Mesendoderm (in vitro differentiated cells): ENCODE data around the gene SEMA5B.
A peak's percentile ranks its signal among the peaks of the same experiment; 100 is the strongest.

ENCODE experiments used
- DNase-seq: peaks from one replicate; pipeline ENCODE4 v3.0.0; 2013
- H2AK5ac ChIP-seq: 2 replicates; pipeline ENCODE4 v1.6.1; 2013; ENCODE audit warnings: low read length, inconsistent platforms
- H2BK120ac ChIP-seq: 2 replicates; pipeline ENCODE4 v1.6.1; 2013; ENCODE audit warnings: low read depth, mild to moderate bottlenecking, low read length, moderate library complexity, mixed read lengths
- H2BK15ac ChIP-seq: replicated peaks from 2 replicates; pipeline ENCODE4 v1.6.1; 2013; ENCODE audit warnings: low read depth, mild to moderate bottlenecking, moderate library complexity
- H2BK5ac ChIP-seq: 2 replicates; pipeline ENCODE4 v1.6.1; 2013; ENCODE audit warnings: low read length, inconsistent platforms
- H3K18ac ChIP-seq: 2 replicates; pipeline ENCODE4 v1.6.1; 2013; ENCODE audit warnings: mild to moderate bottlenecking, low read length, mixed read lengths
- H3K23ac ChIP-seq: one replicate; pipeline ENCODE4 v1.6.1; 2013; ENCODE audit warnings: low read length
- H3K27ac ChIP-seq: 2 replicates; pipeline ENCODE4 v1.5.1; 2013; ENCODE audit warnings: low read depth, mild to moderate bottlenecking, inconsistent platforms, low read length, moderate library complexity
- H3K27me3 ChIP-seq: 2 replicates; pipeline ENCODE4 v1.6.1; 2013; ENCODE audit warnings: low read length, control low read depth, mild to moderate bottlenecking, inconsistent platforms; ENCODE audit not compliant: insufficient read depth, poor library complexity
- H3K36me3 ChIP-seq: 2 replicates; pipeline ENCODE4 v1.6.1; 2013; ENCODE audit warnings: low read length, inconsistent platforms; ENCODE audit not compliant: control insufficient read depth, insufficient read depth
- H3K4ac ChIP-seq: one replicate; pipeline ENCODE4 v1.6.1; 2013; ENCODE audit warnings: low read depth, mild to moderate bottlenecking, low read length, moderate library complexity
- H3K4me1 ChIP-seq: 2 replicates; pipeline ENCODE4 v1.6.1; 2013; ENCODE audit warnings: low read depth, low read length, inconsistent platforms; ENCODE audit not compliant: control insufficient read depth
- H3K4me2 ChIP-seq: 2 replicates; pipeline ENCODE4 v1.6.1; 2013; ENCODE audit warnings: low read length
- H3K4me3 ChIP-seq: 2 replicates; pipeline ENCODE4 v1.5.1; 2013; ENCODE audit warnings: mild to moderate bottlenecking, low read length
- H3K56ac ChIP-seq: one replicate; pipeline ENCODE4 v1.6.1; 2013; ENCODE audit warnings: low read length
- H3K79me1 ChIP-seq: 2 replicates; pipeline ENCODE4 v1.6.1; 2013; ENCODE audit warnings: low read length, inconsistent platforms
- H3K79me2 ChIP-seq: 2 replicates; pipeline ENCODE4 v1.6.1; 2013; ENCODE audit warnings: mild to moderate bottlenecking, low read length; ENCODE audit not compliant: control insufficient read depth, insufficient read depth
- H3K9ac ChIP-seq: 2 replicates; pipeline ENCODE4 v1.6.1; 2013; ENCODE audit warnings: low read length, inconsistent platforms
- H4K5ac ChIP-seq: one replicate; pipeline ENCODE4 v1.6.1; 2013; ENCODE audit warnings: low read length
- H4K8ac ChIP-seq: one replicate; pipeline ENCODE4 v1.6.1; 2013; ENCODE audit warnings: low read depth, mild to moderate bottlenecking, control low read depth, low read length, moderate library complexity
- WGBS: extraction: QIAGEN DNeasy Blood & Tissue Kit; methylation state at CpG from one replicate; pipeline ENCODE4 v1.1.7; 2013; ENCODE audit warnings: low lambda C conversion rate, missing lambda C conversion rate; ENCODE audit not compliant: insufficient coverage; ENCODE audit errors: extremely low coverage; 5-methylcytosine and 5-hydroxymethylcytosine counted together

Gene SEMA5B

GRCh38 chr3:122921791-122922651, 105.5 kb downstream of the SEMA5B start:
- no peak overlapping the region for H3K18ac ChIP-seq
- H2AK5ac ChIP-seq: no peak overlapping the region
- H3K56ac ChIP-seq: peak overlapping the region; percentile 42
- no CpG with 5 or more reads among the region's 68 CpGs for WGBS
- H3K23ac ChIP-seq: no peak overlapping the region
- no peaks in the 10 kb centered on the region for H3K79me1 ChIP-seq
- peak overlapping the region; percentile 70 for H3K4me2 ChIP-seq
- H3K4me1 ChIP-seq: no peaks in the 10 kb centered on the region
- H3K27ac ChIP-seq: no peak overlapping the region
- peak; percentile 57 for DNase-seq
- peaks cover 4% of the 10 kb centered on the region for H3K27me3 ChIP-seq
- H2BK15ac ChIP-seq: no peak overlapping the region
- no peaks in the 10 kb centered on the region for H3K36me3 ChIP-seq
- no peak overlapping the region for H4K8ac ChIP-seq
- H2BK120ac ChIP-seq: no peak overlapping the region
- H4K5ac ChIP-seq: no peak overlapping the region
- H3K4me3 ChIP-seq: no peak overlapping the region
- H2BK5ac ChIP-seq: no peak overlapping the region
- no peaks in the 10 kb centered on the region for H3K79me2 ChIP-seq
- H3K4ac ChIP-seq: no peak overlapping the region
- peak overlapping the region; percentile 38 for H3K9ac ChIP-seq

- Histone ChIP-seq H3K27me3 (peaks cover 4% of the 10 kb centered on the region), H2BK120ac (no peak overlapping the region), H3K4ac (no peak overlapping the region), H3K27ac (no peak overlapping the region), H4K8ac (no peak overlapping the region), H3K4me2 (no peak overlapping the region), H2AK5ac (no peak overlapping the region), H3K79me2 (no peaks in the 10 kb centered on the region), H3K56ac (no peak overlapping the region), H3K18ac (no peak overlapping the region), H2BK5ac (no peak overlapping the region), H3K4me3 (no peak overlapping the region), H3K9ac (no peak overlapping the region), H3K79me1 (no peaks in the 10 kb centered on the region), H3K4me1 (no peaks in the 10 kb centered on the region), H3K36me3 (no peaks in the 10 kb centered on the region), H2BK15ac (no peak overlapping the region), H3K23ac (no peak overlapping the region), H4K5ac (no peak overlapping the region)
- no CpG with 5 or more reads among the region's 6 CpGs for WGBS
- DNase-seq: no peak
Observed at GRCh38 chr3:122920986-122921385, 106.6 kb downstream of the SEMA5B start.

GRCh38 chr3:122919291-122919610, 108.3 kb downstream of the SEMA5B start:
- no peak overlapping the region for H2AK5ac ChIP-seq
- no peak overlapping the region for H3K56ac ChIP-seq
- no peak overlapping the region for H3K9ac ChIP-seq
- H3K79me2 ChIP-seq: no peaks in the 10 kb centered on the region
- H2BK120ac ChIP-seq: no peak overlapping the region
- DNase-seq: no peak
- H3K4me3 ChIP-seq: no peak overlapping the region
- H3K36me3 ChIP-seq: no peaks in the 10 kb centered on the region
- no CpG with 5 or more reads among the region's 3 CpGs for WGBS
- H4K5ac ChIP-seq: no peak overlapping the region
- no peak overlapping the region for H2BK5ac ChIP-seq
- no peak overlapping the region for H3K4me2 ChIP-seq
- no peak overlapping the region for H2BK15ac ChIP-seq
- H3K4ac ChIP-seq: no peak overlapping the region
- no peak overlapping the region for H4K8ac ChIP-seq
- H3K79me1 ChIP-seq: no peaks in the 10 kb centered on the region
- no peak overlapping the region for H3K27ac ChIP-seq
- H3K4me1 ChIP-seq: no peaks in the 10 kb centered on the region
- no peak overlapping the region for H3K23ac ChIP-seq
- H3K27me3 ChIP-seq: peaks cover 4% of the 10 kb centered on the region
- no peak overlapping the region for H3K18ac ChIP-seq

- Histone ChIP-seq H3K23ac (no peak overlapping the region), H3K27ac (no peak overlapping the region), H3K56ac (no peak overlapping the region), H2BK120ac (no peak overlapping the region), H3K4ac (no peak overlapping the region), H2BK5ac (no peak overlapping the region), H3K79me1 (no peaks in the 10 kb centered on the region), H4K5ac (no peak overlapping the region), H3K4me1 (no peaks in the 10 kb centered on the region), H3K27me3 (peaks cover 4% of the 10 kb centered on the region), H2BK15ac (no peak overlapping the region), H3K18ac (no peak overlapping the region), H3K4me2 (no peak overlapping the region), H4K8ac (no peak overlapping the region), H3K79me2 (no peaks in the 10 kb centered on the region), H3K4me3 (no peak overlapping the region), H2AK5ac (no peak overlapping the region), H3K36me3 (no peaks in the 10 kb centered on the region), H3K9ac (no peak overlapping the region)
- WGBS: no CpG with 5 or more reads among the region's 5 CpGs
- no peak for DNase-seq
Observed at GRCh38 chr3:122918576-122919290, 108.8 kb downstream of the SEMA5B start.

- H4K5ac ChIP-seq: no peak overlapping the region
- H3K9ac ChIP-seq: no peak overlapping the region
- H3K79me1 ChIP-seq: no peaks in the 10 kb centered on the region
- H4K8ac ChIP-seq: no peak overlapping the region
- no peak overlapping the region for H2BK5ac ChIP-seq
- no peak for DNase-seq
- no peak overlapping the region for H3K4ac ChIP-seq
- H3K4me2 ChIP-seq: no peak overlapping the region
- no peaks in the 10 kb centered on the region for H3K4me1 ChIP-seq
- H2BK15ac ChIP-seq: no peak overlapping the region
- H3K36me3 ChIP-seq: no peaks in the 10 kb centered on the region
- H3K27me3 ChIP-seq: no peaks in the 10 kb centered on the region
- H3K56ac ChIP-seq: no peak overlapping the region
- no peak overlapping the region for H3K23ac ChIP-seq
- WGBS: no CpG with 5 or more reads among the region's 4 CpGs
- no peaks in the 10 kb centered on the region for H3K79me2 ChIP-seq
- no peak overlapping the region for H2BK120ac ChIP-seq
- no peak overlapping the region for H2AK5ac ChIP-seq
- H3K4me3 ChIP-seq: no peak overlapping the region
- H3K27ac ChIP-seq: no peak overlapping the region
- H3K18ac ChIP-seq: no peak overlapping the region
Observed at GRCh38 chr3:122917412-122917811, 110.2 kb downstream of the SEMA5B start.
